CD4-positive, alpha-beta T cell treated with Interleukin-10 for 1 hour (primary cell): Measurements from ENCODE around the gene BRI3.

Source experiments
- DNase-seq: peaks from one replicate; pipeline ENCODE4 v3.0.0-alpha.2; 2020

Gene BRI3, protein sequence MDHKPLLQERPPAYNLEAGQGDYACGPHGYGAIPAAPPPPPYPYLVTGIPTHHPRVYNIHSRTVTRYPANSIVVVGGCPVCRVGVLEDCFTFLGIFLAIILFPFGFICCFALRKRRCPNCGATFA

GRCh38 chr7:98280791-98281756 lies at the start of gene BRI3:
TSS of gene BRI3 (plus strand) at chr7:98281686. CDS start at chr7:98281796, 110 bp downstream.
- peak; percentile 92 for DNase-seq

- no peak for DNase-seq
Observed at GRCh38 chr7:98232263-98232585, 49.3 kb upstream of the BRI3 start.

DNA sequence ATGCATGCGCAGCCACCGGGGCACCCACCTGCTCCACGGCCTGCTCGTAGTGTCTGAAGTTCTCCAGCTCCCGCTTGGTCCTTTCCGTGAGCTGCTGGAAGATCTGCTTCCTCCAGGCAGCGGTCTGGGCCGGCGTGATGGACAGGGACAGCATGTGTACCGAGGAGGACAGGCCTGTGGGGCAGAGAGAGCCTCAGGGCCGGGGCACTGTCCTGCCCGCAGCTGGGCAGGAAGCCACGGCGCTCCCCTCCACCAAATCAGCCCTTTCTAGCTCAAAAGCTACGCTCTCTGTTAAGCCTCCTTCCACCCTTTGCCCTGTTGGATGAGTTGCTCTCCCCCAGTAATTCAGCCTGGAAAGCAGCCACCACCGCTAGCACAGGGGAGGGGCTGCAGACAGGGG lies 48.7 kb upstream of the BRI3 start:
- DNase-seq = no peak

DNA sequence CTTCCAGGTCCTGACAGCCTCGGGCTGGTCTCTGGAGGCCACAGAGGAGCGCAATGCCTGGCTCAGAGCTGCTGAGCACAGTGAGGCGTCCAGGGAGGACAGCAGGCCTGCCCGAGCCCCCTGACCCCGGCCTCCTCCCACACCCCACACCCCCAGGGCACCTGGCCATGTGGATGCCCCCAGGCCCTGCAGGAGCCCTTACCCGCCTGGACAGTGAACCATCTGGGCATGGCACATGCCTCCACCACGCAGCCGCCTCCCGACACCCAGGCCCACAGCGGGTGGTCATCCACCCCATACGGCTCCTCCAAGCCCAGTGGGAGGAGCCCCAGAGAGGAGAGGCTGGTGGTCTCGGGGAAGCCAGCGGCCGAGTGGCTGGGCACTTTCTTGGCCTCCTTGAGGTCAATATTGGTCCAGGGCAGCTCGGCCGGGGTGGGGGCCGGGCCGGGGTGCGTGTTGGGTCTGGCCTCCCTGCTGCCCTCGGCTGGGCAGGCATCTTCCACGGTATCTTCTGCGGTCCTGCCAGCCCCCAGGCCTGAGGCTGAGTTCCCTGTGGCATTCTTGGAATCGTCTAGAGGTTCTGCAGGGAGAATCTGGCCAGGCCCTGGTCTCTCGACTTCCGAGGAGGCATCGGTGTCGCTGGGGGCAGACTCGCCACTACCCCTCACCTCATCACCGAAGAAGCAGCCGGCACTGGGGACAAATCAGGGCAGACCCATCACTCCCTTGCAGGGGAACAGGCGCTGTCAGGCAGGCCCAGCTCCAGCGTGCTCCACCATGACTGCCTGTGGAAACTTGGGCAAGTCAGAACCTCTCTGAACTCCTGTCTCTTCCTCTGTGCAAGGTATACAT lies 48.0 kb upstream of the BRI3 start:
- no peak for DNase-seq

GRCh38 chr7:98234429-98235147 lies 46.9 kb upstream of the BRI3 start:
- no peak for DNase-seq

DNA sequence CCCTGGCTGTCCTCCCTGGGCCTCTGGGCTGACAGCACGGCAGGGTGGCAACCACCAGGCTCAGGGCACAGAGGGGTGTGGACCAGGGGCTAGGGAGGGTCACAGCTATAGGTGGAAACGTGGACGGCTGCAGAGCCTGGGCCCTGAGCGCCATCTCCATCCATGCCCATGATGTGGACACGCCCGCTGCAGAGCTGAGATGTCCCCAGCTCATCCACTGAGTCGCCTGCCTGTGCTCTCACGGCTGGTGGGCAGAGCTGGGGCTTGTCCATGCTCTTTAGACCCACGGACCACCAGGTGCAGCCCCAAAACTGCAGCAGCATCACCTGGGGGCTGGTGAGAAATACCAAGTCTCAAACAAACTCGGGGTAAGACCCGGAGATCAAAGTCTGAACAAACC lies 45.6 kb upstream of the BRI3 start:
- no peak for DNase-seq

- no peak for DNase-seq
Observed at GRCh38 chr7:98236355-98237185, 44.9 kb upstream of the BRI3 start.

DNA sequence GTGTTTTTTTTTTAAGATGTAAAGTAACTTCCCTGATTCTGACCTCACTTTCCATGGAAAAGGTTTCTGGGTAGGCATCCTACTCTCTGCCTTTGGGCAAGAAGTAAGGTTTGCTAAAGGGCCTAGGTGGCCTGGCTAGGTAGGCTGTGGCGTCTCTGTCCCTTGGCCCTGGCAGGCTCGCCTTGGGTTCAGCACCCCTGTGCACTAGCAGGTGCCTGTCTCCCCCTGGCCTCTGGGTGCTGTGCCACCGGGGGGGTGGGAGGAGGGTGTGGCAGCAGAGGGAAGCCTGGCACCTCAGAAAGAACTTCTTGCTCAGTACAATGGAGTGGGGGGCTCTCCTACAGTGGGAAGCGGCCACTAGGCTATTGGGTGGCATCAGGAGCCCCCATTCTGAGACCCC lies 43.4 kb upstream of the BRI3 start:
- DNase-seq = no peak

- no peak for DNase-seq
Observed at GRCh38 chr7:98238976-98239375, 42.5 kb upstream of the BRI3 start.

DNA sequence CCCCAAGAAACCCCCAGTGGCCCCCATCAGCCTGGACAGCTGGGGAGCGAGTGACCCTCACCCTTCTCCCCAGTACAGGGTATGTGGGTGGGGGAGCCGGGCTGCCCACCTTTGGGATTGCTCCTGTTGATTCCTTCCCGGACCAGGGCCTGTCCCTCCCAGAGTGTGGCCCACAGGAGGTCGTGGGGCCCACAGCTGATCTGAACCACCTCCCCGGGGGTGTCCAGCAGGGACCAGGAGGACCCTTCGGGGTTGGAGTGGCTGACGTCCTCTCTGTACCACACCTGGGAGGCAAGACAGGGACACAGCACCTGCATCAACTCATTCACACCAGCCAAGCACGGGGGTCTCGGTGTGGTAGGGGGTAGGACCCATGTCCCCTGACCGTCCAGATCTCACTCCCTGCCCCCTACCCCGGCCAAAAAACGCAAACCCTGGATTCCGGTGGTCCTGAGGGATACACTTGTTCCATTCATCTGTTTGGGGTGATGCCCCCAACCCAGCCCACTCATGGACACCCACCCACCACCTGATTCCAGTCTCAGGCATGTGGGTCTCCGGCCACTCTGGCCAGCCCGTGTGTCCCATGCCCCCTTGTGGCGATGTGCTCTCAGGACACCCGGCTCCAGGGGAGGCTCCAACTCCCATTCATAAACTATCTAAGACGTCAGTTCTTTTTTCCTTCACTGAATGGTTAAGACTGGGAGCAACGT lies 40.4 kb upstream of the BRI3 start:
- DNase-seq = peak; percentile 26

DNA sequence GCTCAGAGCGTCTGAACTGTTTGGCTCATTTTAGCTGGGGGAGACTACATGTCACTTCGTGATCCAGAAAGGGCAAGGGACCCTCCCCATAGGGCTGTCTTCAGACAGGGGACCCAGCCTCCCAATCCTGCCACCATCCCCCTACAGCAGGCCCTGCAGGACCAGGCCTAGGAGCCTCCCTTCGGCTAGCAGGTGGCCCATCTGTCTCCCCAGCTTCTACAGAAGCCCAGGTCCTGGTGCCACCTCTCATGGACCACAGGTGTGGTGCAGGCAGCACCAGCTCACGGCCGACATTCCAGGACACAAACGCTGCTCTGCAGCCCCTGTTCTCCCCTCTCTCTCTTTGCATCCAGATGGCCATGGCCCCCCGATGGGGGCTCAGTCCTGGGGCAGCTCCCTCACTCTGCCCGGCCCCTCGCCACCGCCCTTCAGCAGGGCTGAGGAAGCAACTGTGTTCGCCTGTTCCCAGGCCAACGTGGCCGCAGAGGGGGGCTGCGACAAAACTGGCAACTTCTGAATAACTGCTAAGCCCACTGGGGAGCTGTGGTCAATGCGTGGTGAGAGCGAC lies 39.7 kb upstream of the BRI3 start:
- no peak for DNase-seq

- DNase-seq = no peak
Observed at GRCh38 chr7:98242342-98242741, 39.1 kb upstream of the BRI3 start.

GRCh38 chr7:98242934-98243333 lies 38.6 kb upstream of the BRI3 start:
- no peak for DNase-seq

- DNase-seq = no peak
Observed at GRCh38 chr7:98244871-98245270, 36.6 kb upstream of the BRI3 start.

DNA sequence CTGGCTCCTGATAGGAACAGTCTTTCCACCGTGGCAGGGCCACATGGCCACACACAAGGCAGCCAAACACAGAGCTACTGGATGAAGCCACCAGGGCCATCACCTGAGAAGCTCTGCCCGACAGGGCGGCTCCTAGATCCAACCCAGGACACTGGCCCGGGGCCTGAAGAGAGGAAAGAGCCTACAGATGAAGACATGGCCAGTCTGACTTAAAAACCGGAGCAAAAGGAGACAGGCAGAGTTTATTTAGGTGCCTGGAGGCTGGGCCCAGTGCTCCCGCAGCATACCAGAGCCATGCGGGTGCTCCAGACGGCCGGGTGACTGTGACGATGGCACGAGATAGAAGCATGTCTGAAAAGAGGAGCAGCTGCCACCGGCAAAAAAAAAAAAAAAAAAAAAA lies 33.3 kb upstream of the BRI3 start:
- DNase-seq = no peak

- DNase-seq = peak; percentile 5
Observed at GRCh38 chr7:98249106-98249505, 32.4 kb upstream of the BRI3 start.

GRCh38 chr7:98250789-98251188 lies 30.7 kb upstream of the BRI3 start:
- peak; percentile 69 for DNase-seq

GRCh38 chr7:98251231-98251600 lies 30.3 kb upstream of the BRI3 start:
- peak; percentile 71 for DNase-seq

DNA sequence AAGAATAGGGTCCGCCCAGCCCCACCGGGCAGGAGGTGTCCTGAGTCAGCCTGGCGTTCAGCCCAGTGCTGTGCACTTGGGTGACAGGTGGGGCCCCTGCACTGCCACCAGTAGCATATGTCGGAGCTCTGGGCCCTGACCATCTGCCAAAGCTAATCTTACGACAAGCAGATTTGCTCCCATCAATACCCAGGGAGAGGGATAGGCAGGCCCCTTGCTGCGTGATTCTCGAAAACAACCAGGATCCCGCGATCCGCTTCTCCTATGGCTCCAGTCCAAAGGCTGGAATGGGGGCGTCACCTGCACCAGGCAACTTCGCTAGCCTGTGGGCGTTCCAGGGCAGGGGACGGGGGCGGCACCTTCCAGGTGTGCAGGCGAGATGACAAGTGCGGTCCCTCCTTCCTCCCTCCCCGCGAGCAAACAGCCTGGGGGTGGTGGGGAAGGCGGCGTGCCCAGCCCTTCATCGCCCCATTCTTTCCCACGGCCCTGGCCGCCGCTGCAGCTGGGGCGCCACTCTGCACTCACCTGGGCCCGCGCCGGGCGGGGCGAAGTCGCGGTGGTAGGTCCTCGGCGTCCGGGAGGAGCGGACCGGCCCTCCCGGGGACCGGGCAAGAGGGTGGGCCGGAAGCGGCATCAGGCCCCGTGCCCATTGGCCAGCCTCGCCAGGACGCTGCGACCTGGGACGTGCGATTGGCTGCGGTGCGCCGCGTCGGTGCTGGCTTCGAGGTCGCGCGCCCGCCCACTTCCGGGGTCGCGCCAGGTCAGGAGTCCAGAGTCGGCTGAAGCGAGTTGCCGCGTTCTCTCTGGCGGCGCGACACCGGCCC lies 29.7 kb upstream of the BRI3 start, which contains the start of gene TECPR1:
TSS of gene TECPR1 (minus strand) at position 632 of the 824 bp plus-strand sequence. CDS start 6,086 bp downstream, outside the sequence.
- DNase-seq = peak; percentile 88
